ENCODE data around the gene TMEM220.
A peak's percentile ranks its signal among the peaks of the same experiment; 100 is the strongest.

The TMEM220 gene

DNA sequence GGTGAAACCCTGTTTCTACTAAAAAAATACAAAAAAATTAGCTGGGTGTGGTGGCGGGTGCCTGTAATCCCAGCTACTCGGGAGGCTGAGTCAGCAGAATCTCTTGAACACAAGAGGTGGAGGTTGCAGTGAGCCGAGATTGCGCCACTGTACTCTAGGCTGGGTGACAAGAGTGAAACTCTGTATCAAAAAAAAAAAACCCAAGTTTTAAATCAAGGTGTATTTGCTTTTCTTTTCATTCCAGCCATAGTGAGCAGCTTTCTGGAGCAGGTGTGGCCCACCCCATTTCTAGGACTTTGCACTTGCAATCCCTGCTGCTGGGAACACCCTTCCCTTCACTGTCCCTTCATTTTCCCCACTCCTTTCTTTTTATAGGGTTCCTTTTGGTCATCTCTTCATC is 45.2 kb upstream of the TMEM220 start:
- ChIA-PET POLR2A (no interaction called here), CTCF (no interaction called here)
- no peak for TF ChIP-seq NFRKB (IDR thresholded peaks at IDR 0.05)
- TF ChIP-seq SP1 (IDR thresholded peaks at IDR 0.05), result no peak
- TF ChIP-seq L3MBTL2 (conservative IDR thresholded peaks at IDR 0.05), result no peak
- no peak for TF ChIP-seq BHLHE40 (IDR thresholded peaks at IDR 0.05; ENCODE audit: borderline replicate concordance)
- no peak for TF ChIP-seq HDGF (IDR thresholded peaks at IDR 0.05; ENCODE audit: borderline replicate concordance)
- no peak for DNase-seq (ENCODE audit: extremely low spot score)

GRCh38 chr17:10773391-10773790 is 43.6 kb upstream of the TMEM220 start:
- POLR2A ChIA-PET, result no interaction called here
- CTCF ChIA-PET, result no interaction called here
- TF ChIP-seq FOXM1 (IDR thresholded peaks at IDR 0.05; ENCODE audit: borderline replicate concordance), result no peak
- DNase-seq (ENCODE audit: extremely low spot score), result no peak

DNA sequence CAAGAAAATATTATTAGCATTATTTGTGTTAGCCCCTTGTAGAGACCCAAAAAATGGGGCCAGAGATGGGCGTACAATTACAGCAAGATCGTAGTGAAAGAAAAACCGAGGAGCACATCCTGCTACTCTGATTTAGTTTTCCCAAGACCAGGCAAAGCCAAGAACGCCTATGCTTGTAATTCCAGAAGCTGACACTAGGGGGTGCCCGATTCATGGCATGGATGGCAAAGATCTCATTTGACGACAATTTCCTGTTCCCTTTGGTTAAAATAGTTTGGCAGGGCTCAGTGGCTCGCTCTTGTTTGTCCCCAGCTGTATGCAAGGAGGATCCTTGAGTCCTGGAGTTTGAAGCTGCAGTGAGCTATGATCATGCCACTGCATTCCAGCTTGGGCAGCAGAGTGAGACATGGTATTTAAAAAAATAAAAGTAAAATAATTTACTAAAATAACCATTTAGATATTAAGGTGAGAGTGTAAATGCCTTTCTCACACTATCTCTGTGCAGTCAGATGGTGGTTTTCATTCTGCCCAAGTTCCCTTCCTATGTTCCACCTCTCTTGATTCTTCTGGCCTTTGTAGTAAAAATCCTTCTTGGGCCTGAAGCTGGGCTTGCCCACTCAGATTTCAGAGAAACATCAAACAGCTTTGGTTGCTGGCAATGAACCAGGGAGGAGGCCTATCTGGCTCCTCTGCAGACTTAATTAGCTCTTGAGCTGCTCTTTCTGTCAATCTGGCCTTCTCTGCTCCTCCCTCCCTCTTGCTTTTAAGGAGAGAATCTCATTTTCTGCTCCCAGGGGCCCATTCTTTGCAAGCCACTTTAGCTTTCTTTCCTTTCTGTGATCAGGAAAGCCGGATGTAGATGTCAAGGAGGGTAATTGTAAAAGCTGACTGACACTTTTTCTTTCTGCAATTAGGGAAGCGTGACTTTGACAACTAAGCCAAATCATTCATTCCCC is 42.9 kb upstream of the TMEM220 start:
- no peak for TF ChIP-seq FOXM1 (IDR thresholded peaks at IDR 0.05; ENCODE audit: borderline replicate concordance)
- TF ChIP-seq LEF1 (IDR thresholded peaks at IDR 0.05; ENCODE audit: borderline replicate concordance), result no peak
- TF ChIP-seq TARDBP (IDR thresholded peaks at IDR 0.05), result no peak
- TF ChIP-seq FOXK2 (IDR thresholded peaks at IDR 0.05), result no peak
- TF ChIP-seq BHLHE40 (IDR thresholded peaks at IDR 0.05; ENCODE audit: borderline replicate concordance), result no peak
- TF ChIP-seq ARNT (IDR thresholded peaks at IDR 0.05), result no peak
- TF ChIP-seq SUZ12 (IDR thresholded peaks at IDR 0.05), result no peak
- no peak for TF ChIP-seq L3MBTL2 (conservative IDR thresholded peaks at IDR 0.05)
- TF ChIP-seq ELF4 (IDR thresholded peaks at IDR 0.05), result no peak
- no peak for TF ChIP-seq CTBP1 (IDR thresholded peaks at IDR 0.05; ENCODE audit: borderline replicate concordance)
- TF ChIP-seq NFRKB (IDR thresholded peaks at IDR 0.05), result no peak
- no peak for TF ChIP-seq SP1 (IDR thresholded peaks at IDR 0.05)
- CTCF ChIA-PET, result no interaction called here
- peak; percentile 30 for DNase-seq (ENCODE audit: extremely low spot score)
- POLR2A ChIA-PET, result no interaction called here

GRCh38 chr17:10771148-10771547 is 41.3 kb upstream of the TMEM220 start:
- ChIA-PET CTCF (no interaction called here), POLR2A (no interaction called here)
- TF ChIP-seq FOXA1 (IDR thresholded peaks at IDR 0.05), result no peak
- TF ChIP-seq ZNF384 (IDR thresholded peaks at IDR 0.05), result no peak
- no peak for TF ChIP-seq SUZ12 (IDR thresholded peaks at IDR 0.05)
- no peak for TF ChIP-seq L3MBTL2 (conservative IDR thresholded peaks at IDR 0.05)
- TF ChIP-seq SP1 (IDR thresholded peaks at IDR 0.05), result no peak
- no peak for TF ChIP-seq FOXK2 (IDR thresholded peaks at IDR 0.05)
- no peak for TF ChIP-seq HDGF (IDR thresholded peaks at IDR 0.05; ENCODE audit: borderline replicate concordance)
- no peak for TF ChIP-seq BHLHE40 (IDR thresholded peaks at IDR 0.05; ENCODE audit: borderline replicate concordance)
- TF ChIP-seq FOXM1 (IDR thresholded peaks at IDR 0.05; ENCODE audit: borderline replicate concordance), result no peak
- no peak for TF ChIP-seq NFRKB (IDR thresholded peaks at IDR 0.05)
- no peak for TF ChIP-seq PKNOX1 (IDR thresholded peaks at IDR 0.05)
- no peak for TF ChIP-seq LEF1 (IDR thresholded peaks at IDR 0.05; ENCODE audit: borderline replicate concordance)

DNA sequence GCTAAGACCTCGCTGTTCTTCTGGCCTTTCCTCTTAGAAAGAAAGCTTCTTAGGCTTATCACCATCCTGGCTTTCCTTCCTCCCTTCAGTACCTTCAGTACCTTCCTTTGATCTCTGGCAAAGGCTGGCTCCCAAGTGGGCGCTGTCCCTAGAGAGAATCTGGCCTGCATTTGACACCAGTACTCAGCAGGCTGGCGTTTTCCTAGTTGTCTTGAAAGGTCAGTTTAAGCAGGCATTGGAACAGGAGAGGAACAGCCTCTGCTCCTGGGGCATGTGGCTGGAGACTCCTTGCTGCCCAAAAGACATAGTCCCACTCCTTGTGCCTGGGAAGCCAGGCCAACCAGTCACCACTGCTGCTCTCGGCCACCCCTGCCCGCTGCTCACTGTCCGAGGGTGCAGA is 40.0 kb upstream of the TMEM220 start:
- TF ChIP-seq ARNT (IDR thresholded peaks at IDR 0.05) (no peak), CTBP1 (IDR thresholded peaks at IDR 0.05; ENCODE audit: borderline replicate concordance) (no peak), ELF4 (IDR thresholded peaks at IDR 0.05) (no peak), L3MBTL2 (conservative IDR thresholded peaks at IDR 0.05) (no peak), SUZ12 (IDR thresholded peaks at IDR 0.05) (no peak), BHLHE40 (IDR thresholded peaks at IDR 0.05; ENCODE audit: borderline replicate concordance) (no peak), TARDBP (IDR thresholded peaks at IDR 0.05) (no peak), HDGF (IDR thresholded peaks at IDR 0.05; ENCODE audit: borderline replicate concordance) (no peak), ZNF384 (IDR thresholded peaks at IDR 0.05) (no peak), FOXM1 (IDR thresholded peaks at IDR 0.05; ENCODE audit: borderline replicate concordance) (no peak), NFRKB (IDR thresholded peaks at IDR 0.05) (no peak), LEF1 (IDR thresholded peaks at IDR 0.05; ENCODE audit: borderline replicate concordance) (no peak), FOXK2 (IDR thresholded peaks at IDR 0.05) (no peak), PKNOX1 (IDR thresholded peaks at IDR 0.05) (no peak), FOXA1 (IDR thresholded peaks at IDR 0.05) (no peak)
- DNase-seq (ENCODE audit: extremely low spot score), result no peak
- ChIA-PET POLR2A (no interaction called here), CTCF (interaction anchor here (1.2 kb wide), 1 partner anchor 27 kb away, joined by 3 read pairs; no protein-coding TSS in a partner anchor)

More at GRCh38 chr17:10771148-10771547, 41.3 kb upstream of the TMEM220 start:
- DNase-seq (ENCODE audit: extremely low spot score), result no peak

DNA sequence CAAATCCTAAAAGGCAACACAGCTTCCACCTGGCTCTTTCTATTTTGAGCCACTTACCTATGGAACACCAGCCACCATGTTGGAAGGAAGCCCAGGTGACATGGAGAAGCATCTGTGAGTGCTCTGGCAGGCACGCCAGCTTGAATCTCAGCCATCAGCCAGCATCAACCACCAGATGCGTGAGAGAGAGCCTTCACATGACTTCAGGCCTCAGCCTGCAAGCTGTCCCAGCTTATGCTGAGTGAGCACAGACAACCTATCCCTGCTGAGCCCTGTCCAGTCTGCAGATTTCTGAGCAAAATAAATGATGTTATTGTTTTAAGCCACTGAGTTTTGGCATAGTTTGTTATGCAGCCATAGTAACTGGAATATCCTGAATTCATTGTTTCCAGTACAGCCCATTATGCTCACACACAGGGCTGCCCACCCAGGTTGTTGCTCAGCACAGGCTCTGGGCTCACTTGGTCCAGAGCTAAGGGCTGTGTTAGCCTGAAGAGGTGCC is 39.0 kb upstream of the TMEM220 start:
- no peak for DNase-seq (ENCODE audit: extremely low spot score)
- ChIA-PET POLR2A (no interaction called here), CTCF (no interaction called here)
- TF ChIP-seq NFRKB (IDR thresholded peaks at IDR 0.05) (no peak), FOXK2 (IDR thresholded peaks at IDR 0.05) (no peak), LEF1 (IDR thresholded peaks at IDR 0.05; ENCODE audit: borderline replicate concordance) (no peak), HDGF (IDR thresholded peaks at IDR 0.05; ENCODE audit: borderline replicate concordance) (no peak)

DNA sequence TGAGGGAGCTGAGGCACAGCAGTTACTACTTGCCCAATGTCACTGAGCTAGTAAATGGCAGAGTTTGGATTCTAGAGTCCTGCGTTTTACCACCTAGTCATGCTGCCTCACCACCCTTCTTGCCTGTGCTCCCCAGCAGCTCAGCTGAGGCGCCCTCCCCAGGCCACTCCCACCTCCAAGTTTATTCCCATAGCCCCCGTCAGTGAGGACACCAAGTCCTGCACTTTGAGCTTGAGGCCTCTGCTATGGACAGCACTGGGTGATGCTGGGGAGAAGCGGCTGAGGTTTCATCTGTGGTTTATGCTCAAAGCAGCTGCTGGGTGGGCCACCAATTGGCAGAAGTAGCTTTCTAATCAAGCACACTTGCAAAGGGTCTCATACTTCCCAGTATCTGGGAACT is 37.4 kb upstream of the TMEM220 start:
- no peak for TF ChIP-seq BHLHE40 (IDR thresholded peaks at IDR 0.05; ENCODE audit: borderline replicate concordance)
- TF ChIP-seq NFRKB (IDR thresholded peaks at IDR 0.05), result no peak
- TF ChIP-seq ZNF384 (IDR thresholded peaks at IDR 0.05), result no peak
- no peak for TF ChIP-seq SUZ12 (IDR thresholded peaks at IDR 0.05)
- no peak for TF ChIP-seq PKNOX1 (IDR thresholded peaks at IDR 0.05)
- TF ChIP-seq ELF4 (IDR thresholded peaks at IDR 0.05), result no peak
- no peak for TF ChIP-seq CTBP1 (IDR thresholded peaks at IDR 0.05; ENCODE audit: borderline replicate concordance)
- no peak for TF ChIP-seq FOXM1 (IDR thresholded peaks at IDR 0.05; ENCODE audit: borderline replicate concordance)
- no peak for TF ChIP-seq ARNT (IDR thresholded peaks at IDR 0.05)
- TF ChIP-seq FOXK2 (IDR thresholded peaks at IDR 0.05), result no peak
- TF ChIP-seq LEF1 (IDR thresholded peaks at IDR 0.05; ENCODE audit: borderline replicate concordance), result no peak
- no peak for TF ChIP-seq FOXA1 (IDR thresholded peaks at IDR 0.05)
- TF ChIP-seq HDGF (IDR thresholded peaks at IDR 0.05; ENCODE audit: borderline replicate concordance), result no peak
- TF ChIP-seq SP1 (IDR thresholded peaks at IDR 0.05), result no peak
- TF ChIP-seq TARDBP (IDR thresholded peaks at IDR 0.05), result no peak
- no peak for TF ChIP-seq L3MBTL2 (conservative IDR thresholded peaks at IDR 0.05)
- CTCF ChIA-PET, result interaction anchor here (0.9 kb wide), 1 partner anchor 31 kb away, joined by 3 read pairs; no protein-coding TSS in a partner anchor
- DNase-seq (ENCODE audit: extremely low spot score), result no peak
- POLR2A ChIA-PET, result no interaction called here

All from HEK293T (cell line).